ENCODE measurements around the gene EEFSEC. TPM values are rescaled to one million over a fixed set of nuclear protein-coding genes. Genes with fewer than 3 reads are reported as not detected.

EEFSEC gene
- polyA plus RNA-seq, 1 experiment, result 16.3 TPM

DNA sequence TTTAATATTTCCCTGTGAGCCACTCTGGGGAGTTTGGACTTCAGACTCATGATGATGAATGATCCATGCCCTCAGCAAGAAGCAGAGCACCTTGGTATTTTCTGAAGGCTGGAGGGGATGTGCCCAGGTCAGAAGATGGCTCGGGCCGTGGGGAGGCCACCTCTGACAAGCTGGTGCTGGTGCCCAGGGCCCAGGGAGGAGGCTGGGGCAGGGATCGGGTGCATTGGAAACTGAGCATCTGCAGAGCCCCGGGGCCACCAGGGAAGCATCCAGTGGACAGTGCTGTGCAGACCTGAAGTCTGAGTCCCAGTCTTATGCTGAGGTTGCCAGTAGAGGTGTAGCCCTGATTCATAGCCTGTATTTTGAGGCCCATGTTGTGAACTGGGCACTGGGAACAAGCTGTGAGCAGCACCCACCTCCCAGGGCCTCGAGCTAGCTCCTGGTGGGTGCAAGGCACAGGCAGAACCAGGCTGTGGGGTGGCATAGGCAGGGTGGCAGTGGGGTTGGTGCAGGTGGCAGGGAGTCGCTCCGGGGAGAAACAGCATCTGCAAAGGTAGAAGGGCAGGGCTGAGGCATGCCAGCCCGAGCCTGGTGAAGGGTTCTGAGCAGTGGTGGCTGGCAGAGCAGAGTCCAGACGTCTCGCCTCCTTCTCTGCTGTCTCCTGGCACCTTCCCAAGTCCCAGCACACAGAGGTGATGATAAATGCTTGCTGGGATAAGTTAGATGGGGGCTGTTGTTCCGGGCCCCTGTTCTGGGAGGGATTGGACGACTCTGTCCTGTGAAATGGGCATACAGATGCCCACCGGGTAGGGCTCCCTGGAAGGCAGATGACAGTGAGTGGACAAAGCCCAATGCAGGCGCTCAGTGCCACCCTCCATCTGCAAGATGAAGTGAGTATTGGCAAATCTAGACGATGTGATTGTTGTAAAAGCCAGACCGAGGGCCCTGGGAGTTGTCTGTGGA, 302.8 kb downstream of the EEFSEC start:
- ChIA-PET POLR2A (no interaction called here), CTCF (interaction anchor here (1.2 to 1.4 kb wide), 2 partner anchors 26 to 31 kb away, joined by 3 to 4 read pairs; no protein-coding TSS in a partner anchor)
- TF ChIP-seq, protein P1, sequence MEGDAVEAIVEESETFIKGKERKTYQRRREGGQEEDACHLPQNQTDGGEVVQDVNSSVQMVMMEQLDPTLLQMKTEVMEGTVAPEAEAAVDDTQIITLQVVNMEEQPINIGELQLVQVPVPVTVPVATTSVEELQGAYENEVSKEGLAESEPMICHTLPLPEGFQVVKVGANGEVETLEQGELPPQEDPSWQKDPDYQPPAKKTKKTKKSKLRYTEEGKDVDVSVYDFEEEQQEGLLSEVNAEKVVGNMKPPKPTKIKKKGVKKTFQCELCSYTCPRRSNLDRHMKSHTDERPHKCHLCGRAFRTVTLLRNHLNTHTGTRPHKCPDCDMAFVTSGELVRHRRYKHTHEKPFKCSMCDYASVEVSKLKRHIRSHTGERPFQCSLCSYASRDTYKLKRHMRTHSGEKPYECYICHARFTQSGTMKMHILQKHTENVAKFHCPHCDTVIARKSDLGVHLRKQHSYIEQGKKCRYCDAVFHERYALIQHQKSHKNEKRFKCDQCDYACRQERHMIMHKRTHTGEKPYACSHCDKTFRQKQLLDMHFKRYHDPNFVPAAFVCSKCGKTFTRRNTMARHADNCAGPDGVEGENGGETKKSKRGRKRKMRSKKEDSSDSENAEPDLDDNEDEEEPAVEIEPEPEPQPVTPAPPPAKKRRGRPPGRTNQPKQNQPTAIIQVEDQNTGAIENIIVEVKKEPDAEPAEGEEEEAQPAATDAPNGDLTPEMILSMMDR (IDR thresholded peaks at IDR 0.05; ENCODE audit: insufficient read depth, low read depth, low read length), result no peak
- Histone ChIP-seq H3K4me3 (ENCODE audit: low read depth, low read length) (no peak overlapping the region), H3K27me3 (ENCODE audit: control insufficient read depth, insufficient read depth, low read length) (peaks cover 23% of the 10 kb centered on the region), H3K36me3 (ENCODE audit: control insufficient read depth, insufficient read depth, low read length) (no peaks in the 10 kb centered on the region)
- no peak for DNase-seq (ENCODE audit: low read depth)

- TF ChIP-seq, protein P1 (IDR thresholded peaks at IDR 0.05; ENCODE audit: insufficient read depth, low read depth, low read length), result no peak
- no peak for DNase-seq (ENCODE audit: low read depth)
- Histone ChIP-seq H3K36me3 (ENCODE audit: control insufficient read depth, insufficient read depth, low read length) (no peaks in the 10 kb centered on the region), H3K4me3 (ENCODE audit: low read depth, low read length) (no peak overlapping the region), H3K27me3 (ENCODE audit: control insufficient read depth, insufficient read depth, low read length) (peaks cover 23% of the 10 kb centered on the region)
- ChIA-PET CTCF (no interaction called here), POLR2A (no interaction called here)
Measured at GRCh38 chr3:128456776-128457715, 303.8 kb downstream of the EEFSEC start.

GRCh38 chr3:128457937-128458336, 304.7 kb downstream of the EEFSEC start:
- TF ChIP-seq, protein P1 (IDR thresholded peaks at IDR 0.05; ENCODE audit: insufficient read depth, low read depth, low read length), result no peak
- CTCF ChIA-PET, result no interaction called here
- no peak for DNase-seq (ENCODE audit: low read depth)
- no peak overlapping the region for H3K4me3 ChIP-seq (ENCODE audit: low read depth, low read length)
- no peaks in the 10 kb centered on the region for H3K36me3 ChIP-seq (ENCODE audit: control insufficient read depth, insufficient read depth, low read length)
- H3K27me3 ChIP-seq (ENCODE audit: control insufficient read depth, insufficient read depth, low read length), result peaks cover 23% of the 10 kb centered on the region
- POLR2A ChIA-PET, result no interaction called here

Small RNA genes within 50 kb of the gene (small RNA-seq; reads per million reads assigned to genes)
- not detected for gene RNU6-823P (ENCODE audit: insufficient read length, low read depth, low replicate concordance)

Other genes starting within 250 kb of the EEFSEC start
- not detected in 2 replicates for gene KBTBD12, start 238.2 kb upstream of the EEFSEC start, polyA plus RNA-seq (2011; rRNA removed)
- gene SEC61A1, start 101.0 kb upstream of the EEFSEC start, polyA plus RNA-seq (2011; rRNA removed), result 458 and 510 TPM in 2 replicates
- gene RUVBL1, start 29.7 kb upstream of the EEFSEC start, polyA plus RNA-seq (2011; rRNA removed), result 63.7 and 67.6 TPM in 2 replicates

All from BJ (cell line).